Measurements from ENCODE around the gene KIAA0825.

DNA sequence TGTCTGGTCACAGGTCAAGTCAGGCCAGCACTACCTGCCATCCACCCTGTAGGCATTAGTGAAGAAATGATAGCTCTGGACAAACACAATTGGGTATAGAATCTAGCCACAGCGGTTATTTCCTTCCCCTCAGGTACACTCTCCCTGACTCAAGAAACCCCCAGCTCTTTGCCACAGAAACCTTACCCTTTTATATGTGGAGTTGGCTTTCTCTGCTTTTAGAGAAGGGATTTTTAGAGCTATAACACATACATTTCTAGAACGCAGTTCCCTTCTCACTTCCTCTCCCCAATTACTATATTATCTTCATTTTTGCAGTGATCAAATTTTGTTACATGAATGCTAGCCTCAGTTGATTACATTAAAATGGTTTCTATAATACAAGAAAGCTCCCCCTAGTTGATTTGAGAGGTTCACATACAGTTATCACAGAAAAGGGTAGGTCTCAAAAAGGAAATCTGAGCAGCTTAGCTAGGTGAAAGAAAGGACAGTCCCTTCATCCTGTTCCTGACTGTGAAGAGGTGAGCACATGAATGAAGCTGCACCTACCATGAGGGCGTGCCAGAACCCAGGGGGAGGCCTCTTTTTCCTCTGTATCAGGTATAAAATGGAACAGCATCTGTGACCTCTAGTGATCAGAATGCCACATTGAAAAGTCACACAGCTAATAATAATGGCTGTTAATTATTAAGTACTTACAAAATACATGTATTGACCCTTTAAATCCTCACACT is 425.6 kb downstream of the KIAA0825 start:
- no peak for TF ChIP-seq CTCF (IDR thresholded peaks at IDR 0.05; ENCODE audit: low read depth, low read length, poor library complexity, severe bottlenecking)
- TF ChIP-seq EZH2phosphoT487 (IDR thresholded peaks at IDR 0.05; ENCODE audit: borderline replicate concordance, low read length), result no peak
